Measurements from ENCODE around the gene EVC2.

- TF ChIP-seq CTCF (IDR thresholded peaks at IDR 0.05; ENCODE audit: low read length) (no peak), EZH2phosphoT487 (IDR thresholded peaks at IDR 0.05; ENCODE audit: low read length) (no peak), EZH2 (optimal IDR thresholded peaks at IDR 0.05; ENCODE audit: low read depth, low read length) (no peak)
Observed at GRCh38 chr4:5638316-5638715, 70.0 kb downstream of the EVC2 start.

All from MM.1S (cell line).